Neural cell (in vitro differentiated cells): ENCODE measurements around the gene CCSAP. TPM values are rescaled to one million over a fixed set of nuclear protein-coding genes. Genes with fewer than 3 reads are reported as not detected.

ENCODE experiments used
- H2AFZ ChIP-seq: fragments of 200-600, 300-800 bp; sonication (generic), shearing (Covaris generic); 2 replicates; pipeline ENCODE4 v1.6.0; 2014; ENCODE audit warnings: low read depth, mild to moderate bottlenecking, antibody characterized with exemption, low read length, moderate library complexity
- H3F3A ChIP-seq: fragments of 200-600 bp; shearing (Covaris generic); 2 replicates; pipeline ENCODE4 v1.6.1; 2016; ENCODE audit warnings: mild to moderate bottlenecking, moderate library complexity, mixed read lengths, antibody characterized with exemption, low read length; ENCODE audit not compliant: insufficient read depth, poor library complexity, severe bottlenecking
- H3K27ac ChIP-seq: fragments of 200-600, 300-800 bp; sonication (generic), shearing (Covaris generic); 2 replicates; pipeline ENCODE4 v1.5.1; 2014; ENCODE audit warnings: mild to moderate bottlenecking, low read length, moderate library complexity
- H3K27me3 ChIP-seq: fragments of 300-800, 200-600 bp; sonication (generic), shearing (Covaris generic); 2 replicates; pipeline ENCODE4 v1.6.0; 2014; ENCODE audit warnings: mild to moderate bottlenecking, low read depth, low read length, moderate library complexity; ENCODE audit not compliant: insufficient read depth
- H3K36me3 ChIP-seq: fragments of 300-800, 200-600 bp; sonication (generic), shearing (Covaris generic); 2 replicates; pipeline ENCODE4 v1.5.1; 2014; ENCODE audit warnings: mild to moderate bottlenecking, antibody characterized with exemption, low read length, moderate library complexity; ENCODE audit not compliant: insufficient read depth
- H3K4me2 ChIP-seq: fragments of 300-800, 200-600 bp; sonication (generic), shearing (Covaris generic); 2 replicates; pipeline ENCODE4 v1.6.0; 2014; ENCODE audit warnings: mild to moderate bottlenecking, low read length
- H3K4me3 ChIP-seq: fragments of 300-800, 200-600 bp; sonication (generic), shearing (Covaris generic); 2 replicates; pipeline ENCODE4 v1.5.1; 2014; ENCODE audit warnings: mild to moderate bottlenecking, low read length, moderate library complexity
- H3K79me2 ChIP-seq: fragments of 200-600 bp; shearing (Covaris generic); replicated peaks from 2 replicates; pipeline ENCODE4 v1.6.0; 2014; ENCODE audit warnings: mild to moderate bottlenecking, low read length, moderate library complexity; ENCODE audit not compliant: insufficient read depth
- H3K9ac ChIP-seq: fragments of 300-800, 200-600 bp; sonication (generic), shearing (Covaris generic); 2 replicates; pipeline ENCODE4 v1.6.1; 2016; ENCODE audit warnings: mild to moderate bottlenecking, low read length, mixed read lengths
- H3K9me2 ChIP-seq: fragments of 200-600 bp; shearing (Covaris generic); 2 replicates; pipeline ENCODE4 v1.6.1; 2016; ENCODE audit warnings: mild to moderate bottlenecking, low read length, mixed read lengths; ENCODE audit not compliant: insufficient read depth
- H3K9me3 ChIP-seq: fragments of 200-600, 300-800 bp; sonication (generic), shearing (Covaris generic); 2 replicates; pipeline ENCODE4 v1.6.1; 2016; ENCODE audit warnings: mild to moderate bottlenecking, mixed run types, low read length, moderate library complexity, mixed read lengths
- H4K20me1 ChIP-seq: fragments of 200-600 bp; shearing (Covaris generic); 2 replicates; pipeline ENCODE4 v1.6.1; 2016; ENCODE audit warnings: mild to moderate bottlenecking, mixed run types; ENCODE audit not compliant: insufficient read depth
- EP300 ChIP-seq: fragments of 450-650 bp; conservative IDR thresholded peaks from 2 replicates; pipeline ENCODE4 v1.6.1; 2014; ENCODE audit warnings: antibody characterized with exemption, mild to moderate bottlenecking, moderate library complexity; ENCODE audit not compliant: poor library complexity, severe bottlenecking
- EZH2 ChIP-seq: fragments of 200-600, 300-800 bp; shearing (Covaris generic), sonication (generic); IDR thresholded peaks from 2 replicates; pipeline ENCODE4 v1.6.1; 2014; ENCODE audit warnings: antibody characterized with exemption, low read length, borderline replicate concordance, mild to moderate bottlenecking; ENCODE audit not compliant: insufficient read depth, poor library complexity, severe bottlenecking
- MXI1 ChIP-seq: fragments of 450-650 bp; conservative IDR thresholded peaks from 2 replicates; pipeline ENCODE4 v1.6.1; 2014; ENCODE audit warnings: antibody characterized with exemption, mild to moderate bottlenecking; ENCODE audit not compliant: poor library complexity, severe bottlenecking
- POLR2AphosphoS5 ChIP-seq: IDR thresholded peaks from 2 replicates; pipeline ENCODE4 v1.6.1; 2012
- RAD21 ChIP-seq: fragments of 450-650 bp; conservative IDR thresholded peaks from 2 replicates; pipeline ENCODE4 v1.6.1; 2014; ENCODE audit warnings: antibody characterized with exemption, mild to moderate bottlenecking, moderate library complexity
- SMC3 ChIP-seq: fragments of 450-650 bp; conservative IDR thresholded peaks from 2 replicates; pipeline ENCODE4 v1.6.1; 2014; ENCODE audit warnings: antibody characterized with exemption, mild to moderate bottlenecking, moderate library complexity; ENCODE audit not compliant: poor library complexity
- TAF1 ChIP-seq: IDR thresholded peaks from 2 replicates; pipeline ENCODE4 v1.6.1; 2012; ENCODE audit warnings: low read depth
- polyA plus RNA-seq: library from polyadenylated mRNA; depleted of rRNA; stranded (reverse); fragments of >200 nt; gene quantifications from 2 replicates; pipeline ENCODE4 v1.2.3, GENCODE V29; 2014
- TF ChIP-seq, protein P1 (sequence below): IDR thresholded peaks from 2 replicates; pipeline ENCODE4 v1.6.1; 2012; ENCODE audit warnings: borderline replicate concordance
- TF ChIP-seq, protein P2 (sequence below): fragments of 450-650 bp; IDR thresholded peaks from 2 replicates; pipeline ENCODE4 v1.5.1; 2014; ENCODE audit warnings: antibody characterized with exemption, mild to moderate bottlenecking, moderate library complexity; ENCODE audit not compliant: poor library complexity, severe bottlenecking

The CCSAP gene
- polyA plus RNA-seq, 1 donor from 2014 or later, result 66.7 TPM

- H3K9me2 ChIP-seq, result no peaks in the 10 kb centered on the region
- no peak for TF ChIP-seq RAD21
- TF ChIP-seq POLR2AphosphoS5, result no peak
- TF ChIP-seq, protein P1, sequence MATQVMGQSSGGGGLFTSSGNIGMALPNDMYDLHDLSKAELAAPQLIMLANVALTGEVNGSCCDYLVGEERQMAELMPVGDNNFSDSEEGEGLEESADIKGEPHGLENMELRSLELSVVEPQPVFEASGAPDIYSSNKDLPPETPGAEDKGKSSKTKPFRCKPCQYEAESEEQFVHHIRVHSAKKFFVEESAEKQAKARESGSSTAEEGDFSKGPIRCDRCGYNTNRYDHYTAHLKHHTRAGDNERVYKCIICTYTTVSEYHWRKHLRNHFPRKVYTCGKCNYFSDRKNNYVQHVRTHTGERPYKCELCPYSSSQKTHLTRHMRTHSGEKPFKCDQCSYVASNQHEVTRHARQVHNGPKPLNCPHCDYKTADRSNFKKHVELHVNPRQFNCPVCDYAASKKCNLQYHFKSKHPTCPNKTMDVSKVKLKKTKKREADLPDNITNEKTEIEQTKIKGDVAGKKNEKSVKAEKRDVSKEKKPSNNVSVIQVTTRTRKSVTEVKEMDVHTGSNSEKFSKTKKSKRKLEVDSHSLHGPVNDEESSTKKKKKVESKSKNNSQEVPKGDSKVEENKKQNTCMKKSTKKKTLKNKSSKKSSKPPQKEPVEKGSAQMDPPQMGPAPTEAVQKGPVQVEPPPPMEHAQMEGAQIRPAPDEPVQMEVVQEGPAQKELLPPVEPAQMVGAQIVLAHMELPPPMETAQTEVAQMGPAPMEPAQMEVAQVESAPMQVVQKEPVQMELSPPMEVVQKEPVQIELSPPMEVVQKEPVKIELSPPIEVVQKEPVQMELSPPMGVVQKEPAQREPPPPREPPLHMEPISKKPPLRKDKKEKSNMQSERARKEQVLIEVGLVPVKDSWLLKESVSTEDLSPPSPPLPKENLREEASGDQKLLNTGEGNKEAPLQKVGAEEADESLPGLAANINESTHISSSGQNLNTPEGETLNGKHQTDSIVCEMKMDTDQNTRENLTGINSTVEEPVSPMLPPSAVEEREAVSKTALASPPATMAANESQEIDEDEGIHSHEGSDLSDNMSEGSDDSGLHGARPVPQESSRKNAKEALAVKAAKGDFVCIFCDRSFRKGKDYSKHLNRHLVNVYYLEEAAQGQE, result no peak
- TF ChIP-seq, protein P2, sequence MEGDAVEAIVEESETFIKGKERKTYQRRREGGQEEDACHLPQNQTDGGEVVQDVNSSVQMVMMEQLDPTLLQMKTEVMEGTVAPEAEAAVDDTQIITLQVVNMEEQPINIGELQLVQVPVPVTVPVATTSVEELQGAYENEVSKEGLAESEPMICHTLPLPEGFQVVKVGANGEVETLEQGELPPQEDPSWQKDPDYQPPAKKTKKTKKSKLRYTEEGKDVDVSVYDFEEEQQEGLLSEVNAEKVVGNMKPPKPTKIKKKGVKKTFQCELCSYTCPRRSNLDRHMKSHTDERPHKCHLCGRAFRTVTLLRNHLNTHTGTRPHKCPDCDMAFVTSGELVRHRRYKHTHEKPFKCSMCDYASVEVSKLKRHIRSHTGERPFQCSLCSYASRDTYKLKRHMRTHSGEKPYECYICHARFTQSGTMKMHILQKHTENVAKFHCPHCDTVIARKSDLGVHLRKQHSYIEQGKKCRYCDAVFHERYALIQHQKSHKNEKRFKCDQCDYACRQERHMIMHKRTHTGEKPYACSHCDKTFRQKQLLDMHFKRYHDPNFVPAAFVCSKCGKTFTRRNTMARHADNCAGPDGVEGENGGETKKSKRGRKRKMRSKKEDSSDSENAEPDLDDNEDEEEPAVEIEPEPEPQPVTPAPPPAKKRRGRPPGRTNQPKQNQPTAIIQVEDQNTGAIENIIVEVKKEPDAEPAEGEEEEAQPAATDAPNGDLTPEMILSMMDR, result no peak
- no peak for TF ChIP-seq SMC3
- no peak for TF ChIP-seq EZH2
- no peak for TF ChIP-seq TAF1
- no peak for TF ChIP-seq EP300
- TF ChIP-seq MXI1, result no peak
- H3K79me2 ChIP-seq, result no peaks in the 10 kb centered on the region
- no peak overlapping the region for H3K4me3 ChIP-seq
- no peak overlapping the region for H2AFZ ChIP-seq
- H3K36me3 ChIP-seq, result no peaks in the 10 kb centered on the region
- H3K4me2 ChIP-seq, result no peak overlapping the region
- no peaks in the 10 kb centered on the region for H3F3A ChIP-seq
- H4K20me1 ChIP-seq, result no peaks in the 10 kb centered on the region
- H3K9me3 ChIP-seq, result no peaks in the 10 kb centered on the region
- no peaks in the 10 kb centered on the region for H3K27me3 ChIP-seq
- H3K27ac ChIP-seq, result no peak overlapping the region
- no peak overlapping the region for H3K9ac ChIP-seq
Observed at GRCh38 chr1:229363723-229364122, 20.9 kb upstream of the CCSAP start.

- Histone ChIP-seq H3K79me2 (no peaks in the 10 kb centered on the region), H3F3A (no peaks in the 10 kb centered on the region), H3K27me3 (no peaks in the 10 kb centered on the region), H4K20me1 (no peaks in the 10 kb centered on the region), H2AFZ (no peak overlapping the region), H3K9me3 (no peaks in the 10 kb centered on the region), H3K4me2 (no peak overlapping the region), H3K36me3 (no peaks in the 10 kb centered on the region), H3K9me2 (no peaks in the 10 kb centered on the region), H3K9ac (no peak overlapping the region), H3K27ac (no peak overlapping the region), H3K4me3 (no peak overlapping the region)
- TF ChIP-seq RAD21 (no peak), SMC3 (no peak), TAF1 (no peak), POLR2AphosphoS5 (no peak), EP300 (no peak), MXI1 (no peak), EZH2 (no peak)
- TF ChIP-seq, protein P2, result no peak
- TF ChIP-seq, protein P1, result no peak
Observed at GRCh38 chr1:229360420-229360819, 17.6 kb upstream of the CCSAP start.
